Measurements from ENCODE around the gene CRTC3. TPM values are rescaled to one million over a fixed set of nuclear protein-coding genes. Genes with fewer than 3 reads are reported as not detected.

Gene CRTC3
- total RNA-seq, 1 donor from 2014 or later = 115 TPM

- intact Hi-C loops (cut with micrococcal nuclease) = loop anchor here (5.0 kb wide), 1 partner anchor 117 kb away; no protein-coding TSS in a partner anchor
These were observed 159.7 kb downstream of the CRTC3 start for GRCh38 chr15:90689326-90689961.

GRCh38 chr15:90690585-90690984 lies 160.9 kb downstream of the CRTC3 start:
- intact Hi-C loops (cut with micrococcal nuclease) = loop anchor here (5.0 kb wide), 1 partner anchor 368 kb away; no protein-coding TSS in a partner anchor

DNA sequence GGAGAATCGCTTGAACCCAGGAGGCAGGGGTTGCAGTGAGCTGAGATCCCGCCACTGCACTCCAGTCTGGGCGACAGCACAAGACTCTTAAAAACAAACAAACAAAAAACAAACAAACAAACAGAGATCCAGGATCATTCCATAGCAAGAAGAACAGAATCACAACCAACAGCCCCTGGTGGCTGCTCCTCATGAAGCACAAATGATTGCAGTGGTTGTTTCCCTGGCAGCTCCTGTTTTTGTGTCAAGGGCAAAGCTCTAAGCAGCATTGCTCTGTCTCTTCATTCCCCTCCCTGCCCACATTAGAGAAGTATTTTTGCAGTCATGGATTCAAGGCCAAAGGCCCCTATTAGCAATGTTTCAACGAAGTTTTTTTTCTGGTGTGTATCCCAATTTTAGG lies 161.6 kb downstream of the CRTC3 start:
- intact Hi-C loops (cut with micrococcal nuclease) = loop anchor here (5.0 kb wide), 1 partner anchor 369 kb away; no protein-coding TSS in a partner anchor

DNA sequence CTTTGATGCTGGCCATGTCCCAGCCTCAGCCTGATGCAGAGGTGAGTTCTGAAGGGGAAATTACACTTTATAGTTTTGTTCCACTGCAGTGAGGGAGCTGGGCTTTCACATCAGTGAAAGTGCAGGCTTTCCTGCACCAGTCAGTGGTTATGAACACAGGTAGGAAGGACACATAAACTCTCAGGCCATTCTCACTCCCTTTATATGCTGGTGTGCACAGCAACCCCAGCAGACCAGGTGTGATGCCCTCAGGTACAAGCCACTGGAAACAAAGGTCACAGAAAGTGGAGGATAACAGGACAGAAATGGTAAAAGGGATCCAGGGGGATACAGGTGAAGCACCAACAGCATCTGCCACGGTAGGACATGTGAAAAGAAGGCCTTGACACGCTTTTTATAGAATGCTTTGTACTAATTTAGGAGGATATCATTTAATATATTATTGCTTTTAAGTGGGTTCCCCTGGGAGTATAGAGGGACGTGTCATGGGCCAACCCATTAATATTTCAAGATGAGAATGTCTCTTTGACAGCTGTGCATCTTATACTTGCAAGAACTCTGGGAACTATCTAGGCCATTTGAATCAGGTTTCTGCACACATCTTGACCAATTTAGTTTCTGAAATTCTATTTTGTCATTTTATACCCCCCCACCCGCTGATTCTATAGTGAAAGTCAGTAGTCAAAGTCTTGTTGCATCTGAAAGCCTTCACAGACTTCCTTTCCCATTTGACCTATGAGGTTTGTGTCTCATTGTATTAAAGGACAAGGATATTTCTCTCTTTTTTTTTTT lies 162.5 kb downstream of the CRTC3 start:
- intact Hi-C loops (cut with micrococcal nuclease) = loop anchor here (5.0 kb wide), 1 partner anchor 370 kb away; no protein-coding TSS in a partner anchor

Other genes starting within 250 kb of the CRTC3 start
- 1.2 and 3.0 TPM in 2 replicates for gene ZNF774, start 177.6 kb upstream of the CRTC3 start, total RNA-seq
- gene IQGAP1, start 141.7 kb upstream of the CRTC3 start, total RNA-seq = 196 TPM in 2 replicates
- gene BLM, start 187.4 kb downstream of the CRTC3 start, total RNA-seq = 74.7 and 75.3 TPM in 2 replicates

Measured in T-helper 1 cell treated with Interleukin-12 subunit alpha and Interleukin-12 subunit beta and Interleukin-4 antibody, amounts not matched to agents 30 ng/mL and 1 ng/mL, for 36 hours (primary cell).